ENCODE results near the gene SPDYE2.
"Not testable (repeated sequence)": the region's sequence is repeated elsewhere in the genome, so short reads cannot be mapped to it uniquely, and the experiment has no call there.

SPDYE2 gene

GRCh38 chr7:102550808-102551422, at the start of gene SPDYE2:
SPDYE2 (plus strand) TSS chr7:102551226; CDS start chr7:102553256, 2,030 bp downstream.
- DNase-seq (ENCODE audit: low read depth in 2 of 2), result not testable (repeated sequence)

- not testable (repeated sequence) for DNase-seq (ENCODE audit: low read depth in 2 of 2)
Observed at GRCh38 chr7:102503141-102503540, 47.9 kb upstream of the SPDYE2 start.

- not testable (repeated sequence) for DNase-seq (ENCODE audit: low read depth in 2 of 2)
Observed at GRCh38 chr7:102505298-102506185, 45.5 kb upstream of the SPDYE2 start.

- DNase-seq (ENCODE audit: low read depth in 2 of 2), result not testable (repeated sequence)
Observed at GRCh38 chr7:102507410-102508088, 43.5 kb upstream of the SPDYE2 start.

- not testable (repeated sequence) for DNase-seq (ENCODE audit: low read depth in 2 of 2)
Observed at GRCh38 chr7:102510575-102510974, 40.5 kb upstream of the SPDYE2 start.

- DNase-seq (ENCODE audit: low read depth in 2 of 2), result not testable (repeated sequence)
Observed at GRCh38 chr7:102511860-102512522, 39.0 kb upstream of the SPDYE2 start.

- DNase-seq (ENCODE audit: low read depth in 2 of 2), result not testable (repeated sequence)
Observed at GRCh38 chr7:102512642-102513221, 38.3 kb upstream of the SPDYE2 start.

- not testable (repeated sequence) for DNase-seq (ENCODE audit: low read depth in 2 of 2)
Observed at GRCh38 chr7:102514881-102515721, 35.9 kb upstream of the SPDYE2 start.

- DNase-seq (ENCODE audit: low read depth in 2 of 2), result not testable (repeated sequence)
Observed at GRCh38 chr7:102515889-102516288, 35.1 kb upstream of the SPDYE2 start.

- DNase-seq (ENCODE audit: low read depth in 2 of 2), result not testable (repeated sequence)
Observed at GRCh38 chr7:102516951-102517350, 34.1 kb upstream of the SPDYE2 start.

- not testable (repeated sequence) for DNase-seq (ENCODE audit: low read depth in 2 of 2)
Observed at GRCh38 chr7:102517550-102518147, 33.4 kb upstream of the SPDYE2 start, which contains the start of gene RASA4B. RASA4B (minus strand) TSS chr7:102517777; CDS start chr7:102517710, 67 bp downstream.

GRCh38 chr7:102520797-102521196, 30.2 kb upstream of the SPDYE2 start:
- DNase-seq (ENCODE audit: low read depth in 2 of 2), result not testable (repeated sequence)

GRCh38 chr7:102524803-102525202, 26.2 kb upstream of the SPDYE2 start:
- not testable (repeated sequence) for DNase-seq (ENCODE audit: low read depth in 2 of 2)

- DNase-seq (ENCODE audit: low read depth in 2 of 2), result not testable (repeated sequence)
Observed at GRCh38 chr7:102527182-102527581, 23.8 kb upstream of the SPDYE2 start.

GRCh38 chr7:102527822-102528793, 22.9 kb upstream of the SPDYE2 start:
- not testable (repeated sequence) for DNase-seq (ENCODE audit: low read depth in 2 of 2)

GRCh38 chr7:102531583-102531982, 19.4 kb upstream of the SPDYE2 start:
- DNase-seq (ENCODE audit: low read depth in 2 of 2), result not testable (repeated sequence)

GRCh38 chr7:102532127-102532526, 18.9 kb upstream of the SPDYE2 start:
- not testable (repeated sequence) for DNase-seq (ENCODE audit: low read depth in 2 of 2)

- not testable (repeated sequence) for DNase-seq (ENCODE audit: low read depth in 2 of 2)
Observed at GRCh38 chr7:102535062-102535615, 15.9 kb upstream of the SPDYE2 start.
